SH-SY5Y (cell line): ENCODE results near the gene IL25.

Experiments used
- GATA2 ChIP-seq: IDR thresholded peaks from 2 replicates; pipeline ENCODE4 v1.6.1; 2011; ENCODE audit warnings: mild to moderate bottlenecking, low read depth, low read length
- GATA3 ChIP-seq: IDR thresholded peaks from 2 replicates; pipeline ENCODE4 v1.6.1; 2011; ENCODE audit warnings: low read depth, mild to moderate bottlenecking, low read length, moderate library complexity

- TF ChIP-seq GATA2, result no peak
- TF ChIP-seq GATA3, result no peak
Observed at GRCh38 chr14:23351681-23352505, 20.7 kb upstream of the IL25 start.
